GM19468 (cell line): ENCODE results near the gene SLC24A4.
"Not testable (repeated sequence)": the region's sequence is repeated elsewhere in the genome, so short reads cannot be mapped to it uniquely, and the experiment has no call there.

Experiments used
- ATAC-seq: cut with Tn5 transposase; IDR thresholded peaks from one replicate; pipeline ENCODE4 v1.9.1; 2021; ENCODE audit warnings: mild to moderate bottlenecking, moderate library complexity, moderate number of reproducible peaks; ENCODE audit not compliant: unreplicated experiment; ENCODE audit errors: extremely low read depth

SLC24A4 gene

GRCh38 chr14:92527721-92528120, 204.8 kb downstream of the SLC24A4 start:
- no peak for ATAC-seq

- no peak for ATAC-seq
Measured at GRCh38 chr14:92528486-92529100, 205.6 kb downstream of the SLC24A4 start.

GRCh38 chr14:92529903-92530302, 206.9 kb downstream of the SLC24A4 start:
- no peak for ATAC-seq

- peak; percentile 59 for ATAC-seq
Measured at GRCh38 chr14:92531106-92531873, 208.3 kb downstream of the SLC24A4 start.

- ATAC-seq = no peak
Measured at GRCh38 chr14:92532490-92533163, 209.7 kb downstream of the SLC24A4 start.

- no peak for ATAC-seq
Measured at GRCh38 chr14:92534932-92535643, 212.1 kb downstream of the SLC24A4 start.

GRCh38 chr14:92536231-92536630, 213.3 kb downstream of the SLC24A4 start:
- not testable (repeated sequence) for ATAC-seq

GRCh38 chr14:92538412-92538985, 215.5 kb downstream of the SLC24A4 start:
- ATAC-seq = peak; percentile 82

GRCh38 chr14:92539419-92539818, 216.5 kb downstream of the SLC24A4 start:
- ATAC-seq = no peak

GRCh38 chr14:92539875-92540274, 216.9 kb downstream of the SLC24A4 start:
- ATAC-seq = no peak

- ATAC-seq = no peak
Measured at GRCh38 chr14:92540472-92541048, 217.6 kb downstream of the SLC24A4 start.

- no peak for ATAC-seq
Measured at GRCh38 chr14:92542766-92543554, 220.0 kb downstream of the SLC24A4 start.

GRCh38 chr14:92544051-92544720, 221.2 kb downstream of the SLC24A4 start:
- no peak for ATAC-seq

GRCh38 chr14:92546347-92547053, 223.5 kb downstream of the SLC24A4 start:
- ATAC-seq = no peak

GRCh38 chr14:92549105-92549858, 226.3 kb downstream of the SLC24A4 start:
- ATAC-seq = no peak

- no peak for ATAC-seq
Measured at GRCh38 chr14:92549859-92550230, 226.9 kb downstream of the SLC24A4 start.
